Measurements from ENCODE around the gene SYNRG.

Gene SYNRG

GRCh38 chr17:37553401-37553966 lies 55.7 kb downstream of the SYNRG start:
- H3K27ac Mint-ChIP-seq: no peak overlapping the region
- H3K4me1 Mint-ChIP-seq: no peaks in the 10 kb centered on the region
- no peak overlapping the region for H3K4me3 Mint-ChIP-seq
- no peaks in the 10 kb centered on the region for H3K27me3 Mint-ChIP-seq (ENCODE audit: low read depth, poor library complexity)
- peaks cover 38% of the 10 kb centered on the region for H3K36me3 Mint-ChIP-seq (ENCODE audit: low read depth)
- H3K9me3 Mint-ChIP-seq: no peaks in the 10 kb centered on the region
- no peak for TF ChIP-seq CTCF (IDR thresholded peaks at IDR 0.05)
- no peak for DNase-seq

GRCh38 chr17:37551788-37552187 lies 57.4 kb downstream of the SYNRG start:
- H3K27ac Mint-ChIP-seq: no peak overlapping the region
- H3K4me3 Mint-ChIP-seq: no peak overlapping the region
- no peak for TF ChIP-seq CTCF (IDR thresholded peaks at IDR 0.05)

GRCh38 chr17:37547986-37548385 lies 61.2 kb downstream of the SYNRG start:
- TF ChIP-seq CTCF (IDR thresholded peaks at IDR 0.05): no peak
- Mint-ChIP-seq H3K36me3 (ENCODE audit: low read depth) (peaks cover 33% of the 10 kb centered on the region), H3K4me3 (no peak overlapping the region), H3K27me3 (ENCODE audit: low read depth, poor library complexity) (no peaks in the 10 kb centered on the region), H3K4me1 (peaks cover 7% of the 10 kb centered on the region), H3K27ac (peak overlapping the region; percentile 36), H3K9me3 (no peaks in the 10 kb centered on the region)
- DNase-seq: no peak

More at GRCh38 chr17:37551788-37552187, 57.4 kb downstream of the SYNRG start:
- Mint-ChIP-seq H3K9me3 (no peaks in the 10 kb centered on the region), H3K4me1 (peaks cover 4% of the 10 kb centered on the region), H3K27me3 (ENCODE audit: low read depth, poor library complexity) (no peaks in the 10 kb centered on the region), H3K36me3 (ENCODE audit: low read depth) (peaks cover 21% of the 10 kb centered on the region)
- no peak for DNase-seq

GRCh38 chr17:37546302-37546701 lies 62.9 kb downstream of the SYNRG start:
- H3K27ac Mint-ChIP-seq: no peak overlapping the region
- peaks cover 47% of the 10 kb centered on the region for H3K36me3 Mint-ChIP-seq (ENCODE audit: low read depth)
- DNase-seq: no peak

GRCh38 chr17:37545486-37545885 lies 63.7 kb downstream of the SYNRG start:
- no peaks in the 10 kb centered on the region for H3K9me3 Mint-ChIP-seq
- no peak overlapping the region for H3K27ac Mint-ChIP-seq
- no peaks in the 10 kb centered on the region for H3K27me3 Mint-ChIP-seq (ENCODE audit: low read depth, poor library complexity)
- peaks cover 53% of the 10 kb centered on the region for H3K36me3 Mint-ChIP-seq (ENCODE audit: low read depth)
- H3K4me3 Mint-ChIP-seq: no peak overlapping the region
- no peak for TF ChIP-seq CTCF (IDR thresholded peaks at IDR 0.05)
- peaks cover 17% of the 10 kb centered on the region for H3K4me1 Mint-ChIP-seq
- DNase-seq: no peak

More at GRCh38 chr17:37546302-37546701, 62.9 kb downstream of the SYNRG start:
- no peak for TF ChIP-seq CTCF (IDR thresholded peaks at IDR 0.05)
- Mint-ChIP-seq H3K4me1 (peaks cover 17% of the 10 kb centered on the region), H3K9me3 (no peaks in the 10 kb centered on the region), H3K27me3 (ENCODE audit: low read depth, poor library complexity) (no peaks in the 10 kb centered on the region), H3K4me3 (no peak overlapping the region)

GRCh38 chr17:37543637-37544052 lies 65.6 kb downstream of the SYNRG start:
- Mint-ChIP-seq H3K4me1 (peaks cover 17% of the 10 kb centered on the region), H3K4me3 (no peak overlapping the region), H3K9me3 (no peaks in the 10 kb centered on the region), H3K27ac (no peak overlapping the region), H3K36me3 (ENCODE audit: low read depth) (peaks cover 54% of the 10 kb centered on the region), H3K27me3 (ENCODE audit: low read depth, poor library complexity) (no peaks in the 10 kb centered on the region)
- no peak for DNase-seq
- TF ChIP-seq CTCF (IDR thresholded peaks at IDR 0.05): no peak

All from nephron progenitor cell (in vitro differentiated cells).